Neuronal stem cell (in vitro differentiated cells): ENCODE results near the gene PPP1R14B.
A peak's percentile ranks its signal among the peaks of the same experiment; 100 is the strongest.

ENCODE experiments used
- DNase-seq: peaks from one replicate; pipeline ENCODE4 v3.0.0-alpha.2; 2013; ENCODE audit warnings: low spot score
- H2AFZ ChIP-seq: one replicate; pipeline ENCODE4 v1.6.1; 2013; ENCODE audit warnings: mild to moderate bottlenecking, low read length, inconsistent platforms
- H2AK5ac ChIP-seq: 2 replicates; pipeline ENCODE4 v1.6.1; 2013; ENCODE audit warnings: low read depth, mild to moderate bottlenecking, inconsistent platforms, low read length, moderate library complexity, mixed read lengths
- H2BK120ac ChIP-seq: 2 replicates; pipeline ENCODE4 v1.6.1; 2013; ENCODE audit warnings: low read depth, mild to moderate bottlenecking, inconsistent platforms, low read length, moderate library complexity, mixed read lengths
- H2BK12ac ChIP-seq: one replicate; pipeline ENCODE4 v1.6.1; 2013; ENCODE audit warnings: low read length, inconsistent platforms
- H2BK15ac ChIP-seq: 2 replicates; pipeline ENCODE4 v1.6.1; 2013; ENCODE audit warnings: mild to moderate bottlenecking, low read length, inconsistent platforms, mixed read lengths
- H2BK5ac ChIP-seq: one replicate; pipeline ENCODE4 v1.6.1; 2013; ENCODE audit warnings: inconsistent platforms, mild to moderate bottlenecking, low read length, moderate library complexity
- H3K14ac ChIP-seq: one replicate; pipeline ENCODE4 v1.6.1; 2013; ENCODE audit warnings: low read length, inconsistent platforms
- H3K18ac ChIP-seq: 2 replicates; pipeline ENCODE4 v1.6.1; 2013; ENCODE audit warnings: low read length, inconsistent platforms
- H3K23ac ChIP-seq: 2 replicates; pipeline ENCODE4 v1.6.1; 2013; ENCODE audit warnings: low read depth, mild to moderate bottlenecking, mixed read lengths, low read length, inconsistent platforms; ENCODE audit not compliant: poor library complexity
- H3K27ac ChIP-seq: replicated peaks from 3 replicates; pipeline ENCODE4 v1.5.1; 2013; ENCODE audit warnings: low read length, inconsistent platforms
- H3K27me3 ChIP-seq, 3 experiments: 2 replicates each; pipeline ENCODE4 v1.6.1; 2013; ENCODE audit warnings: low read length in 3 of 3, mild to moderate bottlenecking in 2 of 3, inconsistent platforms in 1 of 3, low read depth in 1 of 3, mixed read lengths in 1 of 3, moderate library complexity in 1 of 3; ENCODE audit not compliant: control insufficient read depth in 3 of 3, insufficient read depth in 3 of 3
- H3K36me3 ChIP-seq, 2 donors: replicated peaks in 1 of 2; 2 replicates each; pipeline ENCODE4 v1.6.1; 2013; ENCODE audit warnings: low read length in 2 of 2; ENCODE audit not compliant: control insufficient read depth in 2 of 2, insufficient read depth in 2 of 2
- H3K4ac ChIP-seq: 2 replicates; pipeline ENCODE4 v1.6.1; 2013; ENCODE audit warnings: inconsistent platforms, mild to moderate bottlenecking, low read length, moderate library complexity
- H3K4me1 ChIP-seq, 2 donors: 1 replicate in 1 of 2; 2 replicates in 1 of 2; pipeline ENCODE4 v1.6.1; 2013; ENCODE audit warnings: low read length in 2 of 2, low read depth in 1 of 2; ENCODE audit not compliant: control insufficient read depth in 2 of 2, insufficient read depth in 1 of 2
- H3K4me2 ChIP-seq: one replicate; pipeline ENCODE4 v1.6.1; 2013; ENCODE audit warnings: mild to moderate bottlenecking, low read length, inconsistent platforms; ENCODE audit not compliant: insufficient read depth, poor library complexity, severe bottlenecking
- H3K4me3 ChIP-seq, 2 donors: 2 replicates each; pipeline ENCODE4 v1.5.1; 2013; ENCODE audit warnings: low read length in 2 of 2, mild to moderate bottlenecking in 2 of 2, inconsistent platforms in 1 of 2, moderate library complexity in 1 of 2
- H3K79me1 ChIP-seq: one replicate; pipeline ENCODE4 v1.6.1; 2013; ENCODE audit warnings: low read depth, mild to moderate bottlenecking, inconsistent platforms, low read length, moderate library complexity
- H3K9ac ChIP-seq: one replicate; pipeline ENCODE4 v1.6.1; 2013; ENCODE audit warnings: mild to moderate bottlenecking, low read depth, low read length, inconsistent platforms; ENCODE audit not compliant: poor library complexity
- H3K9me3 ChIP-seq, 2 donors: replicated peaks in 1 of 2; 2 replicates each; pipeline versions ENCODE3 to v1.6.1; 2013; ENCODE audit warnings: low read length in 2 of 2, mild to moderate bottlenecking in 2 of 2, inconsistent platforms in 1 of 2, low read depth in 1 of 2, mixed read lengths in 1 of 2, moderate library complexity in 1 of 2; ENCODE audit not compliant: control insufficient read depth in 2 of 2, insufficient read depth in 1 of 2
- H4K8ac ChIP-seq: one replicate; pipeline ENCODE4 v1.6.1; 2013; ENCODE audit warnings: low read depth, mild to moderate bottlenecking, inconsistent platforms, low read length, moderate library complexity
- H4K91ac ChIP-seq: one replicate; pipeline ENCODE4 v1.6.1; 2013; ENCODE audit warnings: low read length, low read depth, mild to moderate bottlenecking, inconsistent platforms; ENCODE audit not compliant: poor library complexity
- WGBS, 2 donors: extraction: QIAGEN DNeasy Blood & Tissue Kit; methylation state at CpG; one replicate each; pipeline ENCODE4 v1.1.7; 2013; ENCODE audit warnings: missing lambda C conversion rate in 2 of 2, mixed read lengths in 1 of 2; ENCODE audit not compliant: insufficient read length in 2 of 2, insufficient replicate concordance in 1 of 2; ENCODE audit errors: extremely low coverage in 2 of 2; 5-methylcytosine and 5-hydroxymethylcytosine counted together

The PPP1R14B gene

DNA sequence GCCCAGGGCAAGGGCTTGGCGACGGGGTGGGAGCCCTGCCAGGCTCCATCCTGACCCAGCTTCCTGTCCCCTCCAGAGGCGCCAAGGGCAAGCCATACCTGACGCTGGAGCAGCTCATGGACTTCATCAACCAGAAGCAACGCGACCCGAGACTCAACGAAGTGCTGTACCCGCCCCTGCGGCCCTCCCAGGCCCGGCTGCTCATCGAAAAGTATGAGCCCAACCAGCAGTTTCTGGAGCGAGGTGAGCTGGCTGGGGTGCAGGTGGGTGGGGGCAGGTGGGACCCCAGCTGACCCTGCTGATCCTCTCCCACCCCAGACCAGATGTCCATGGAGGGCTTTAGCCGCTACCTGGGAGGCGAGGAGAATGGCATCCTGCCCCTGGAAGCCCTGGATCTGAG, 9.6 kb upstream of the PPP1R14B start:
- Histone ChIP-seq H2AFZ (no peak overlapping the region), H3K36me3 (peaks cover 31 to 63% of the 10 kb centered on the region in 2 donors), H2BK15ac (no peak overlapping the region), H3K4me3 (peak overlapping the region in 1 of 2 donors; percentile 53), H3K27ac (no peak overlapping the region), H3K14ac (no peak overlapping the region), H4K91ac (no peak overlapping the region), H3K79me1 (peaks cover 2% of the 10 kb centered on the region), H3K27me3 (no peaks in the 10 kb centered on the region), H2BK5ac (peak overlapping the region; percentile 1), H3K4me1 (peaks cover 2 to 6% of the 10 kb centered on the region in 2 donors), H3K18ac (no peak overlapping the region), H2BK120ac (no peak overlapping the region), H3K9ac (no peak overlapping the region), H2BK12ac (no peak overlapping the region), H3K9me3 (no peaks in the 10 kb centered on the region), H2AK5ac (no peak overlapping the region), H3K23ac (peak overlapping the region; percentile 93), H3K4ac (no peak overlapping the region), H3K4me2 (no peak overlapping the region), H4K8ac (no peak overlapping the region)
- DNase-seq = no peak
- no CpG with 5 or more reads among the region's 15 CpGs for WGBS, 2 donors

DNA sequence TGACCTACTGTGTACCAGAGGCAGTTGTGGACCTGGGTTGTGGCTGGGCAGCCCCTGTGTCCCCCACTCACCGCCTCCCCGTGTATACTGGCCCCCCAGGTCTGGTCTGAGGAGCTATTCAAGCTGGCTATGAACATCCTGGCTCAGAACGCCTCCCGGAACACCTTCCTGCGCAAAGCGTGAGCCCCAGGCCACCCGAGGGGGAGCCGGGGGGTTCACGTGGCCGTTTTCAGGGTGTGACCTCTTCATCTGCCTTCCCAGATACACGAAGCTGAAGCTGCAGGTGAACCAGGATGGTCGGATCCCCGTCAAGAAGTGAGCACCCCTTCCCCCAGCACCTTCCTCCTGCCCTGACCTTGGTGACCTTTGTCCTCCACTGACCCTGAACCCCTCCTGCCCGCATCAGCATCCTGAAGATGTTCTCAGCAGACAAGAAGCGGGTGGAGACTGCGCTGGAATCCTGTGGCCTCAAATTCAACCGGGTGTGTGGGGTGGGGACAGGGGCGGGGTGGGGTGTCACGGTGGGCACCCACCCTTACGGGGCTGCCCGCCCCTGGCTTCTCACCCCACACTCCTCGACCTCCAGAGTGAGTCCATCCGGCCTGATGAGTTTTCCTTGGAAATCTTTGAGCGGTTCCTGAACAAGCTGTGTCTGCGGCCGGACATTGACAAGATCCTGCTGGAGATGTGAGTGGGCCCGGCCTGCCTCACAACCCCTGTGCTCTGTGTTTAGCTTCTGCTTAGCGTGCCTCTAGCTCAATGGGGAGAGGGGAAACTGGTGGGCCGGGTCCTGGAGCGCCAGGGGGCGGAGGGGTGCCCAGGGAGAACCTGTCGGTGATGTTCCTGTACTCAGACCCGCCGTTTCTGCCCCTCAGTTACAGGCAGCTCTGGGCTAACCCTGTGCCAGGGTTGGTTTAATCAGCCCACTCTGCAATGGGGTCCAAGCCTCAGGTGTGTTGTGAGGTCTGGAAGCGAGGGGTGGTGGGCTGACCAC, 8.7 kb upstream of the PPP1R14B start:
- WGBS, 2 donors = no CpG with 5 or more reads among the region's 35 CpGs
- no peaks in the 10 kb centered on the region for H3K9me3 ChIP-seq

DNA sequence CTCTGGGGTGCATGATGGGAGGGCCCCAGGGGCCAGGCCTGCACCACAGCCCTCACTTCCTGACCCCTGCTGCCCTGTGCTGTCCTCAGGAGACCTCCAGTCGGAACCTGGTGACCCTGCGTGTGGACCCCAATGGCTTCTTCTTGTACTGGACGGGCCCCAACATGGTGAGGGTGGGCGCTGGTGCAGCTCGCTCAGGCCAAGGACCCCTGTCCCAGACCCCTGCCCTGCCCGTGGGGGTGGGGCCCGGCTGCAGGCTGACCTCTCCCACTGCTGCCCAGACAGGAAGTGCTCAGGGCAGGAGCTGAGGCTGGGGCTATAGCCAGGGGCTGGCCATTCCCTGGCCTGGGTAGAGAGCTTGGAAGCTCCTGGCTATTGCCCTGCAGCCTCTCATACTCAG, 7.6 kb upstream of the PPP1R14B start:
- H2BK120ac ChIP-seq = no peak overlapping the region
- H3K4ac ChIP-seq = no peak overlapping the region
- H3K23ac ChIP-seq = no peak overlapping the region
- H3K14ac ChIP-seq = no peak overlapping the region
- no peak overlapping the region for H3K18ac ChIP-seq
- H2AFZ ChIP-seq = no peak overlapping the region
- no peak overlapping the region for H3K4me2 ChIP-seq
- H3K36me3 ChIP-seq = peaks cover 19 to 48% of the 10 kb centered on the region in 2 donors
- no peak overlapping the region for H3K27ac ChIP-seq
- WGBS, 2 donors = no CpG with 5 or more reads among the region's 7 CpGs
- H3K4me3 ChIP-seq = no peak overlapping the region
- no peak overlapping the region for H2AK5ac ChIP-seq
- no peak for DNase-seq
- no peak overlapping the region for H2BK15ac ChIP-seq
- H3K4me1 ChIP-seq = peaks cover 12 to 20% of the 10 kb centered on the region in 2 donors
- H2BK12ac ChIP-seq = no peak overlapping the region
- H3K79me1 ChIP-seq = no peaks in the 10 kb centered on the region
- H3K9ac ChIP-seq = no peak overlapping the region
- no peaks in the 10 kb centered on the region for H3K27me3 ChIP-seq
- no peak overlapping the region for H2BK5ac ChIP-seq
- no peak overlapping the region for H4K91ac ChIP-seq
- H3K9me3 ChIP-seq = no peaks in the 10 kb centered on the region
- H4K8ac ChIP-seq = no peak overlapping the region

More for the DNA sequence above, 8.7 kb upstream of the PPP1R14B start:
- Histone ChIP-seq H2AFZ (no peak overlapping the region), H2BK12ac (no peak overlapping the region), H3K18ac (no peak overlapping the region), H3K27me3 (no peaks in the 10 kb centered on the region), H2BK15ac (no peak overlapping the region), H3K4ac (no peak overlapping the region), H3K4me3 (no peak overlapping the region), H2BK120ac (no peak overlapping the region), H3K14ac (no peak overlapping the region), H3K4me2 (no peak overlapping the region), H3K4me1 (peaks cover 9 to 10% of the 10 kb centered on the region in 2 donors), H4K91ac (no peak overlapping the region), H2AK5ac (no peak overlapping the region), H3K79me1 (no peaks in the 10 kb centered on the region), H3K27ac (no peak overlapping the region), H3K23ac (no peak overlapping the region), H2BK5ac (peak overlapping the region; percentile 1), H4K8ac (no peak overlapping the region), H3K36me3 (peaks cover 29 to 59% of the 10 kb centered on the region in 2 donors), H3K9ac (no peak overlapping the region)
- no peak for DNase-seq

DNA sequence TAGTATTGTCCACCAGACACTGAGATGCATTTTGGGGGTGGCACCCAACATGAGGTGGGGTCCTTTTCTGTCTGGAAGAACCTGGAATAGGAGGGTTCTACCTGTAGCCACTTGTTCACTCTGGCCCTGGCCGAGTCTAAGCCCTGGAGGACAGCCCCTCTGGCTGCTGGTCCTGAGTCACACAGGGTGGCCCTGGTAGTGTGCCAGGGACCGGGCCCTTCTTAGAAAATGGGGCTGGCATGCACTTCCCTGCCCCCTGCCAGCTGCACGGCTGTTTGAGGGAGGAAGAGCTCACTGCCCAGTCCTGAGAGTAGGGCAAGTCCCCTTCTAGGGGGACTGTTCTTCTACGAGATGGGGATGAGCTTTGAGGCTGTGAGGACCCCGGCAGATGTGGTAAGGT, 6.7 kb upstream of the PPP1R14B start:
- Histone ChIP-seq H2BK15ac (no peak overlapping the region), H3K27ac (no peak overlapping the region), H2BK120ac (no peak overlapping the region), H2BK12ac (no peak overlapping the region), H3K14ac (no peak overlapping the region), H3K79me1 (no peaks in the 10 kb centered on the region), H3K4ac (no peak overlapping the region), H2AFZ (no peak overlapping the region), H3K4me3 (no peak overlapping the region), H2AK5ac (no peak overlapping the region), H3K36me3 (peaks cover 12 to 39% of the 10 kb centered on the region in 2 donors), H3K4me2 (no peak overlapping the region), H3K27me3 (no peaks in the 10 kb centered on the region), H3K9ac (no peak overlapping the region), H3K18ac (no peak overlapping the region), H3K9me3 (no peaks in the 10 kb centered on the region), H3K23ac (no peak overlapping the region), H4K91ac (no peak overlapping the region), H2BK5ac (no peak overlapping the region), H3K4me1 (peaks cover 14 to 29% of the 10 kb centered on the region in 2 donors), H4K8ac (no peak overlapping the region)
- WGBS, 2 donors = no CpG with 5 or more reads among the region's 5 CpGs
- DNase-seq = no peak
